Hepatocyte (in vitro differentiated cells): ENCODE measurements around the gene MAP7. TPM values are rescaled to one million over a fixed set of nuclear protein-coding genes. Genes with fewer than 3 reads are reported as not detected.

Source experiments
- DNase-seq: peaks from one replicate; pipeline ENCODE4 v3.0.0-alpha.2; 2016; ENCODE audit warnings: low spot score
- H2AFZ ChIP-seq: fragments of 200-600 bp; sonication (generic); 2 replicates; pipeline ENCODE4 v1.6.0; 2016; ENCODE audit warnings: antibody characterized with exemption, mild to moderate bottlenecking
- H3K27ac ChIP-seq: fragments of 200-600 bp; sonication (generic); 2 replicates; pipeline ENCODE4 v1.5.1; 2016; ENCODE audit warnings: mild to moderate bottlenecking
- H3K27me3 ChIP-seq: fragments of 200-600 bp; sonication (generic); 2 replicates; pipeline ENCODE4 v1.6.1; 2016
- H3K36me3 ChIP-seq: fragments of 200-600 bp; sonication (generic); replicated peaks from 2 replicates; pipeline ENCODE4 v1.5.1; 2016; ENCODE audit warnings: low read depth; ENCODE audit not compliant: insufficient read depth
- H3K4me1 ChIP-seq: fragments of 200-600 bp; sonication (generic); 2 replicates; pipeline ENCODE4 v1.5.1; 2016; ENCODE audit warnings: mild to moderate bottlenecking, moderate library complexity; ENCODE audit not compliant: insufficient read depth
- H3K4me2 ChIP-seq: fragments of 200-600 bp; sonication (generic); 2 replicates; pipeline ENCODE4 v1.6.0; 2016
- H3K4me3 ChIP-seq: fragments of 200-600 bp; sonication (generic); 2 replicates; pipeline ENCODE4 v1.5.1; 2016; ENCODE audit warnings: mild to moderate bottlenecking
- H3K79me2 ChIP-seq: fragments of 200-600 bp; sonication (generic); 2 replicates; pipeline ENCODE4 v1.6.0; 2017; ENCODE audit warnings: mild to moderate bottlenecking
- H3K9me2 ChIP-seq: fragments of 200-600 bp; sonication (generic); replicated peaks from 2 replicates; pipeline ENCODE4 v1.6.0; 2017; ENCODE audit warnings: mild to moderate bottlenecking; ENCODE audit not compliant: insufficient read depth
- H3K9me3 ChIP-seq: fragments of 200-600 bp; sonication (generic); 2 replicates; pipeline ENCODE4 v1.5.1; 2016; ENCODE audit warnings: low read depth, mild to moderate bottlenecking
- H4K20me1 ChIP-seq: fragments of 200-600 bp; sonication (generic); 2 replicates; pipeline ENCODE4 v1.6.0; 2016; ENCODE audit warnings: mild to moderate bottlenecking; ENCODE audit not compliant: insufficient read depth, poor library complexity, severe bottlenecking
- EZH2 ChIP-seq: fragments of 200-600 bp; sonication (generic); IDR thresholded peaks from 2 replicates; pipeline ENCODE4 v1.6.1; 2016; ENCODE audit warnings: antibody characterized with exemption, mild to moderate bottlenecking, borderline replicate concordance
- EZH2phosphoT487 ChIP-seq: fragments of 200-600 bp; sonication (generic); IDR thresholded peaks from one replicate; pipeline ENCODE4 v1.6.1; 2018; ENCODE audit warnings: antibody characterized with exemption, mild to moderate bottlenecking, low read depth, moderate library complexity; ENCODE audit not compliant: unreplicated experiment, severe bottlenecking
- WGBS: methylation state at CpG from one replicate; pipeline ENCODE4 v1.1.6; 2016; ENCODE audit warnings: low lambda C conversion rate; ENCODE audit errors: missing lambda C conversion rate; 5-methylcytosine and 5-hydroxymethylcytosine counted together
- polyA plus RNA-seq: library from polyadenylated mRNA; unstranded; fragments of >200 nt; fragmentation: Nextera tagmentation; extraction: Ambion mirVana; gene quantifications from 2 replicates; pipeline ENCODE4 v1.2.1, GENCODE V29; 2016
- total RNA-seq: library from RNA; depleted of rRNA; stranded (reverse); fragments of >200 nt; gene quantifications from 2 replicates; pipeline ENCODE4 v1.2.3, GENCODE V29; 2014
- TF ChIP-seq, protein P1 (sequence below): fragments of 200-600 bp; sonication (generic); IDR thresholded peaks from 2 replicates; pipeline ENCODE4 v1.5.1; 2016; ENCODE audit warnings: antibody characterized with exemption, mild to moderate bottlenecking; ENCODE audit not compliant: poor library complexity

The MAP7 gene
- total and polyA plus RNA-seq, 2 experiments from 2014 or later = 13.4 to 22.9 TPM

DNA sequence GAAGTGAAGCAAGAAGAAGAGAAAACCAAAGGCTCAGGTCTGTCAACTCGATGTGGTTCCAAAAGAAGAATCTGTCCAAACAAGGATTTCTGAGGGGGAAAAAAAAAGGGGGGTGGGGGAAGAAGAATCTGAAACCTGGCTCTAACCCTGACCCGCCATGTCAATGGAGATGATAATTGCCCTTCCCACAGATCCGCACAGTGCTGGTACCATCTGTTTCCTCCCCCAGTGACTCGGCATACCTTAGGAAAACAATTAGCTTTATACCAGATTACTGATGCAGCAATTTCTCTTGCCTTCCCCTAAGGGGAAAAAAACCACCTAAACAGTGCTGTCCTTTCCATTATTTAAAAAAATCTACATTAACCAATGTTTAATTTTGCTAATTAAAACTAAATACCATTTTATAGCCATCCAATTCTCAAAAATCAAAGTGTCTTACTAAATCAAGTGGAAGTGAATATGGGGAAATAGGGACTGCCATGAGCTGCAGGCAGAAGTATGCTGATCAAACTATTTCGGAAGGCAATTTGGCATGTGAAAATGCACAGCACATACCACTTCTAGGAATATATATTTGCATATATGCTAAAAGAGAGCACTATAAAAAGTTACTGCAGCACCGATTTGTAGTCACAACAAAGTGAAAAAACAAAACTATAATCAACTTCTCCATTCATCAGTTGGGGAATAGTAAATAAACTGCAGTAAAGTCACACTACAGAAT lies 46.8 kb downstream of the MAP7 start:
- Histone ChIP-seq H3K36me3 (no peaks in the 10 kb centered on the region), H3K4me1 (no peaks in the 10 kb centered on the region), H3K27ac (no peak overlapping the region), H3K4me3 (no peak overlapping the region), H2AFZ (no peak overlapping the region), H3K9me3 (no peaks in the 10 kb centered on the region), H3K9me2 (no peaks in the 10 kb centered on the region), H3K79me2 (peaks cover 56% of the 10 kb centered on the region), H3K4me2 (no peak overlapping the region), H4K20me1 (no peaks in the 10 kb centered on the region), H3K27me3 (no peaks in the 10 kb centered on the region)
- 64% methylated on average over 6 of the region's 6 CpGs for WGBS
- DNase-seq = no peak
- TF ChIP-seq, protein P1, sequence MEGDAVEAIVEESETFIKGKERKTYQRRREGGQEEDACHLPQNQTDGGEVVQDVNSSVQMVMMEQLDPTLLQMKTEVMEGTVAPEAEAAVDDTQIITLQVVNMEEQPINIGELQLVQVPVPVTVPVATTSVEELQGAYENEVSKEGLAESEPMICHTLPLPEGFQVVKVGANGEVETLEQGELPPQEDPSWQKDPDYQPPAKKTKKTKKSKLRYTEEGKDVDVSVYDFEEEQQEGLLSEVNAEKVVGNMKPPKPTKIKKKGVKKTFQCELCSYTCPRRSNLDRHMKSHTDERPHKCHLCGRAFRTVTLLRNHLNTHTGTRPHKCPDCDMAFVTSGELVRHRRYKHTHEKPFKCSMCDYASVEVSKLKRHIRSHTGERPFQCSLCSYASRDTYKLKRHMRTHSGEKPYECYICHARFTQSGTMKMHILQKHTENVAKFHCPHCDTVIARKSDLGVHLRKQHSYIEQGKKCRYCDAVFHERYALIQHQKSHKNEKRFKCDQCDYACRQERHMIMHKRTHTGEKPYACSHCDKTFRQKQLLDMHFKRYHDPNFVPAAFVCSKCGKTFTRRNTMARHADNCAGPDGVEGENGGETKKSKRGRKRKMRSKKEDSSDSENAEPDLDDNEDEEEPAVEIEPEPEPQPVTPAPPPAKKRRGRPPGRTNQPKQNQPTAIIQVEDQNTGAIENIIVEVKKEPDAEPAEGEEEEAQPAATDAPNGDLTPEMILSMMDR = no peak
- TF ChIP-seq EZH2phosphoT487 (no peak), EZH2 (no peak)

DNA sequence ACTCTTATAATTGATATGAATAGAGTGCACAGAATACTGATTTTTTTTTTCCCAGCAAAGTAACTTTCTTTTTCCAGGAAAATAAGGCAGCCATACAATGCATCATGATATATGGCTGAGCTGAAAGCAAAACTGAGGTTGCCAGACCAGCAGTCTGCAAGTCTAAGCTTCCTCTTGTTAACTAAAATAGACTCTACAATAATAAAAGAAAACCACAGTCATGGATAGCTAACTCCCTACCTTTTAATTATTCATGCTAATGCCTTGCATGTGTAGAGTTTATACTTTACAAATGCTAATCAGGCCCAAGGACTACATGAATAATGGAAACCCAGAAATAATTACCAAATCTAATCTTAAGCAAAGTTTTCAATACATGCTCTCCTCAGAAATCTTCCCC lies 47.4 kb downstream of the MAP7 start:
- Histone ChIP-seq H3K4me1 (no peaks in the 10 kb centered on the region), H3K36me3 (no peaks in the 10 kb centered on the region), H3K4me2 (no peak overlapping the region), H3K27ac (no peak overlapping the region), H3K9me3 (no peaks in the 10 kb centered on the region), H3K27me3 (no peaks in the 10 kb centered on the region), H3K9me2 (no peaks in the 10 kb centered on the region), H3K4me3 (no peak overlapping the region), H4K20me1 (no peaks in the 10 kb centered on the region), H2AFZ (no peak overlapping the region), H3K79me2 (peaks cover 59% of the 10 kb centered on the region)
- DNase-seq = no peak
- TF ChIP-seq, protein P1 = no peak
- TF ChIP-seq EZH2 (no peak), EZH2phosphoT487 (no peak)

DNA sequence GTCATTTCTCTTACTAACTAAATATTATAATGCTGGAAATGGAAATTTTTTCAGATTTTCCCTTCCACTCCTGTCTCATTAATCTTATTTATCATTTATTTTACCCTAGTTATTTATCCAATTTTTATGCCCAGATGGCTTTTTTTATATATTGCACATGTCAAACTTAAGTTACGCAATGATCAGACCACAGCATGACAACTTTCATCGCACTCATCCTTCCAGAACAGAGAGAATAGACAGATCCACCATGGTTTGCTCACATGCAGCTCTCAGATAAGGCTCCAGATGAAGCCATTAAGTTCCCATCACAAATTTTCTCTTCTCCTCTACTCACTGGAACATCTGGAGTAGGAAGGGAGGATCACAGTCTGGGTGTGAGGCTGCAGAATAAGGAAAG lies 48.7 kb downstream of the MAP7 start:
- Histone ChIP-seq H3K27me3 (no peaks in the 10 kb centered on the region), H3K9me3 (no peaks in the 10 kb centered on the region), H3K4me1 (no peaks in the 10 kb centered on the region), H4K20me1 (no peaks in the 10 kb centered on the region), H3K9me2 (no peaks in the 10 kb centered on the region), H3K4me3 (no peak overlapping the region), H3K36me3 (no peaks in the 10 kb centered on the region), H3K79me2 (peaks cover 52% of the 10 kb centered on the region), H3K4me2 (no peak overlapping the region), H2AFZ (no peak overlapping the region), H3K27ac (no peak overlapping the region)
- TF ChIP-seq, protein P1 = no peak
- no peak for TF ChIP-seq EZH2
- no peak for TF ChIP-seq EZH2phosphoT487
- WGBS = 93% methylated on average over 2 of the region's 2 CpGs
- DNase-seq = no peak
